Gastrocnemius medialis (tissue), 4 donors: ENCODE results near the gene POLR2I.

Experiments
- POLR2A ChIP-seq, 2 donors: fragments of 450-650 bp; IDR thresholded peaks; one replicate each; pipeline ENCODE4 v1.6.1; 2017; ENCODE audit warnings: antibody characterized with exemption in 2 of 2, mild to moderate bottlenecking in 2 of 2, moderate library complexity in 2 of 2
- TF ChIP-seq, protein P1 (sequence below), 5 experiments: fragments of 450-650 bp in 3 of 5; fragments of 200-600 bp in 2 of 5; sonication (generic) in 2 of 5; IDR thresholded peaks in 4 of 5; conservative IDR thresholded peaks in 1 of 5; 1 replicate in 4 of 5; 2 replicates in 1 of 5; pipeline ENCODE4 v1.5.1; 2016 to 2019; ENCODE audit warnings: antibody characterized with exemption in 5 of 5, mild to moderate bottlenecking in 3 of 5, moderate library complexity in 3 of 5

DNA sequence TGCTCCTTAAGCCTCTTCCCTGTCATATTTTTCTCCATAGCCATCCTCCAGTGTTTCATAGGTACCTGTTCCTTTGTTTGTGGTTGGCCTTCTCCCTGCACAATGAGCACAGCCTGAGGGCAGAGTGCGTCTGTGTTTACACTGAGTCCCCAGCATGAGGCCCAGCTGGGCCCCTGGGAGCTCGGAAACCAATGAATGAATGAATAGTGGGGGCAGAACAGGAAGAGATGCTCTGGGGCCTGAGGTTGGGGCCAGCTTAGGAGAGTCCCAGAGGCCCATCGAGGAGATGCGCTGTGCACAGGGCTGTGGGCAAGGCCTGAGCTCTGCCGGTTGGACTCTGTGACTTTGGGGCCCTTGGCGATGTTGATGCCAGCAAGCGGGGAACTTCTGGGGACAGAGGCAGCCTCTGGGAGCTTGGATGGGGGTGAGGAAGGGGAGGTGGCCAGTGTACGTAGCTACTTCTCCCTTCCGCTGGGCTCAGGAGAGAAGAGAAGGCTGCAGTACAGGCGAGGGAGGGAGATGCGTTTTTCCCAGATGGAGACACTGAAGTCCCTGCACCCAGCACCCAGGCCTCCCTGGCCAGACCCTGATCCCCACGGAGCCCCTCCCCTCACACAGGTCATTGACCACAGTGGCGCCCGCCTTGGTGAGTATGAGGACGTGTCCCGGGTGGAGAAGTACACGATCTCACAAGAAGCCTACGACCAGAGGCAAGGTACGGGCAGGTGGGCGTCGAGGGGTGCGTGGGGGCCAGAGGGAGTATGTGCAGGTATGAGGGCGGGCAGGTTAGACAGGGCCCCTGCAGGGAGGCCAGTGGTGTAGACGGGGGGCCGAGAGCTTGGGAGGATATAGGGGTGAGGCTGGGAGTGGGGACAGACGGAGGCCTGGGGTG is 5.7 kb upstream of the POLR2I start:
- TF ChIP-seq, protein P1, sequence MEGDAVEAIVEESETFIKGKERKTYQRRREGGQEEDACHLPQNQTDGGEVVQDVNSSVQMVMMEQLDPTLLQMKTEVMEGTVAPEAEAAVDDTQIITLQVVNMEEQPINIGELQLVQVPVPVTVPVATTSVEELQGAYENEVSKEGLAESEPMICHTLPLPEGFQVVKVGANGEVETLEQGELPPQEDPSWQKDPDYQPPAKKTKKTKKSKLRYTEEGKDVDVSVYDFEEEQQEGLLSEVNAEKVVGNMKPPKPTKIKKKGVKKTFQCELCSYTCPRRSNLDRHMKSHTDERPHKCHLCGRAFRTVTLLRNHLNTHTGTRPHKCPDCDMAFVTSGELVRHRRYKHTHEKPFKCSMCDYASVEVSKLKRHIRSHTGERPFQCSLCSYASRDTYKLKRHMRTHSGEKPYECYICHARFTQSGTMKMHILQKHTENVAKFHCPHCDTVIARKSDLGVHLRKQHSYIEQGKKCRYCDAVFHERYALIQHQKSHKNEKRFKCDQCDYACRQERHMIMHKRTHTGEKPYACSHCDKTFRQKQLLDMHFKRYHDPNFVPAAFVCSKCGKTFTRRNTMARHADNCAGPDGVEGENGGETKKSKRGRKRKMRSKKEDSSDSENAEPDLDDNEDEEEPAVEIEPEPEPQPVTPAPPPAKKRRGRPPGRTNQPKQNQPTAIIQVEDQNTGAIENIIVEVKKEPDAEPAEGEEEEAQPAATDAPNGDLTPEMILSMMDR (IDR thresholded peaks at IDR 0.05 in 4 of 5, conservative IDR thresholded peaks at IDR 0.05 in 1 of 5) = no peak
- TF ChIP-seq POLR2A (IDR thresholded peaks at IDR 0.05) = no peak
